ENCODE measurements around the gene LRRC46. TPM values are rescaled to one million over a fixed set of nuclear protein-coding genes. Genes with fewer than 3 reads are reported as not detected.

The LRRC46 gene
- total RNA-seq, 2 experiments from 2014 or later = 0.38 to 0.67 TPM

GRCh38 chr17:47873200-47874090, 42.0 kb downstream of the LRRC46 start:
- H3K4me3 Mint-ChIP-seq = no peak overlapping the region
- CTCF ChIA-PET = interaction anchor here (0.7 kb wide), 1 partner anchor 10 kb away, joined by 3 read pairs; no protein-coding TSS in a partner anchor
- no peak for ATAC-seq
- POLR2A ChIA-PET = no interaction called here
- no peak overlapping the region for H3K27ac Mint-ChIP-seq
- H3K27me3 Mint-ChIP-seq = peaks cover 39% of the 10 kb centered on the region
- TF ChIP-seq CTCF (IDR thresholded peaks at IDR 0.05) = no peak
- intact Hi-C loops (cut with micrococcal nuclease) = no loop called here
- no peaks in the 10 kb centered on the region for H3K4me1 Mint-ChIP-seq (ENCODE audit: low read depth)
- DNase-seq = no peak
- H3K9me3 Mint-ChIP-seq = no peaks in the 10 kb centered on the region
- no peaks in the 10 kb centered on the region for H3K36me3 Mint-ChIP-seq (ENCODE audit: low read depth)

GRCh38 chr17:47875011-47875985, 43.8 kb downstream of the LRRC46 start:
- H3K27ac Mint-ChIP-seq = no peak overlapping the region
- intact Hi-C loops (cut with micrococcal nuclease) = no loop called here
- H3K4me3 Mint-ChIP-seq = no peak overlapping the region
- no peaks in the 10 kb centered on the region for H3K36me3 Mint-ChIP-seq (ENCODE audit: low read depth)
- H3K4me1 Mint-ChIP-seq (ENCODE audit: low read depth) = peaks cover 5% of the 10 kb centered on the region
- DNase-seq = no peak
- peaks cover 34% of the 10 kb centered on the region for H3K27me3 Mint-ChIP-seq
- TF ChIP-seq CTCF (IDR thresholded peaks at IDR 0.05) = no peak
- no peaks in the 10 kb centered on the region for H3K9me3 Mint-ChIP-seq
- ChIA-PET CTCF (interaction anchor here (1.2 kb wide), 1 partner anchor 14 kb away, joined by 3 read pairs; no protein-coding TSS in a partner anchor), POLR2A (interaction anchor here (0.6 kb wide), 1 partner anchor 15 kb away, joined by 3 read pairs; no protein-coding TSS in a partner anchor)
- no peak for ATAC-seq

GRCh38 chr17:47877368-47878034, 46.0 kb downstream of the LRRC46 start:
- CTCF ChIA-PET = interaction anchor here (18.8 kb wide), 1 partner anchor 34 kb away, joined by 586 read pairs; the partner anchor contains the start of genes SCRN2 and SP6
- H3K27me3 Mint-ChIP-seq = peaks cover 22% of the 10 kb centered on the region
- no peak for ATAC-seq

More at GRCh38 chr17:47877368-47878034, 46.0 kb downstream of the LRRC46 start:
- Mint-ChIP-seq H3K4me1 (ENCODE audit: low read depth) (peaks cover 5% of the 10 kb centered on the region), H3K27ac (no peak overlapping the region), H3K4me3 (no peak overlapping the region), H3K9me3 (no peaks in the 10 kb centered on the region), H3K36me3 (ENCODE audit: low read depth) (no peaks in the 10 kb centered on the region)
- no peak for DNase-seq
- TF ChIP-seq CTCF (IDR thresholded peaks at IDR 0.05) = no peak
- POLR2A ChIA-PET = no interaction called here
- intact Hi-C loops (cut with micrococcal nuclease) = no loop called here

Data from activated CD8-positive, alpha-beta T cell treated with anti-CD3 and anti-CD28 coated beads for 36 hours (primary cell).